ENCODE measurements around the gene WFDC8.

Gene WFDC8

GRCh38 chr20:45550765-45551164 lies 28.3 kb downstream of the WFDC8 start:
- no peak for DNase-seq (ENCODE audit: low read depth in 4 of 4, low spot score in 1 of 4)

- DNase-seq (ENCODE audit: low read depth in 4 of 4, low spot score in 1 of 4), result no peak
These were observed 30.7 kb downstream of the WFDC8 start for GRCh38 chr20:45548410-45548809.

- DNase-seq (ENCODE audit: low read depth in 4 of 4, low spot score in 1 of 4), result no peak
These were observed 31.8 kb downstream of the WFDC8 start, which contains the start of gene EPPIN for GRCh38 chr20:45547206-45547770. EPPIN (minus strand) TSS chr20:45547401; CDS start chr20:45547357, 44 bp downstream.

- no peak for DNase-seq (ENCODE audit: low read depth in 4 of 4, low spot score in 1 of 4)
These were observed 33.2 kb downstream of the WFDC8 start for GRCh38 chr20:45545754-45546453.

- no peak for DNase-seq (ENCODE audit: low read depth in 4 of 4, low spot score in 1 of 4)
These were observed 33.7 kb downstream of the WFDC8 start for GRCh38 chr20:45545351-45545750.

DNA sequence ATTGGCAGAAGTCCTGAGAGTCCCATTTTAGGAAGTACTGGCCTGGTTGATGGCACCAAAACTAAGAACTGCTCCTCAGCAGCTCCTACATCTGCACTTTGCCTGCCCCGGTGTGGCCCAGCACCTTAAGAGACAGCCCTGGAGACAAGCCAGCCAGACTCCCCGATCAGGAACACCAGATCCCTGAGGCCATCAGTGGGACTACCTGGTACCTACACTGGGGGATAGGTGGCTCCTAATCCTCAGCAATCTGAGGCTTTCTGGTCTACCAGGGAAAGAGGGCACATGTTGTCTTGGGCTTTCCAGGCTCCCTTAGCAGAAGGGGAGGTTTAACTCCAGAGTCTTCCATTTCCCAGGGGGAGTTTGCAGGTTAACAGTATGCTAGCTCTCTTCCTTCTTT lies 39.7 kb downstream of the WFDC8 start, which contains the start of gene WFDC6:
TSS of gene WFDC6 (minus strand) at position 101 of the 400 bp plus-strand sequence. CDS start at position 26, 75 bp downstream.
- no peak for DNase-seq (ENCODE audit: low read depth in 4 of 4, low spot score in 1 of 4)

DNA sequence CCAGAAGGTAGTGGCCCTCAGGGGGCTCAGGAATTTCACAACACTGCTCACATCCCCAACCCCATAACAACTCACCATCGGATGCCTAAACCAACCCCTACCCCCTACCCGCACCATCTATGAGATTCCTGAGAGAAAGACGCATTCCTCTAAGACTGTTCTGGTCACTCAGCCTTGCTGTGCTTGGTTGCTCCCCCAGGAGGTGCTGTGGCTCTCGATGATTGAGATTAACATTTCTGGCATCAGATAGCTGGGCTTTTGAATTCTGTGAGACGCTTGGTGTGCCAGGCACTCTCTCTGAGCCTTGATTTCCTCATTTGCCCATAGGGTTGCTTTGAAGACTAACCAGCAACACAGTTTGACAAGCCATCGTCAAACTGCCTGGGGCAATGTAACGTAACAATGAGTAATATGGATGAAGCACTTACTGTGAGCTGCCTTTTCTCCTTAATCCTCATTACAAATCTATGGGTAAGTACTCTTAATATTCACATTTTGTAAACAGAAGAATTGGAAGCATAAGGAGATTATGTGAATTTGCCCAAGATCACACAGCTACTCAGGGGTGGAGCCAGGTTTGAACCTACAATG lies 40.8 kb downstream of the WFDC8 start:
- DNase-seq (ENCODE audit: low read depth in 4 of 4, low spot score in 1 of 4), result no peak

- no peak for DNase-seq (ENCODE audit: low read depth in 4 of 4, low spot score in 1 of 4)
These were observed 51.8 kb downstream of the WFDC8 start for GRCh38 chr20:45527294-45527693.

DNA sequence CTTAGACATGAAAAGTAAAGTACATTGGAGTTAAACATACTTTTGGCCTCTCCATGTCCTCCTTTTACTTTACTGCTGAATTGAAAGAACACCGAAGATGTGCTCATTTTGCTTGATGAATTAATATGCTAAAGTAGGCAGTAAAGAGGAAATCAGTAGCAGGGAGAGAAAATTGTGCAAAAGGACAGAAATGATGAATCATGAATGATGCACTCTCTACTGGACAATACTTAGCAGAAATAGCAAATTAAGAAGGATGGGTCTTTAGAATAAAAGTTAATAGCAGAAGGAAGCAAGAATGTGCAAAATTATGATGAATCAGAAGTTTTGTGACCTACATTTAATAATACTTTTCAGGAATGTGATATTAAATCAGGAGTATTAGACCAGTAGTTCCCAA lies 55.3 kb downstream of the WFDC8 start:
- no peak for DNase-seq (ENCODE audit: low read depth in 4 of 4, low spot score in 1 of 4)

DNA sequence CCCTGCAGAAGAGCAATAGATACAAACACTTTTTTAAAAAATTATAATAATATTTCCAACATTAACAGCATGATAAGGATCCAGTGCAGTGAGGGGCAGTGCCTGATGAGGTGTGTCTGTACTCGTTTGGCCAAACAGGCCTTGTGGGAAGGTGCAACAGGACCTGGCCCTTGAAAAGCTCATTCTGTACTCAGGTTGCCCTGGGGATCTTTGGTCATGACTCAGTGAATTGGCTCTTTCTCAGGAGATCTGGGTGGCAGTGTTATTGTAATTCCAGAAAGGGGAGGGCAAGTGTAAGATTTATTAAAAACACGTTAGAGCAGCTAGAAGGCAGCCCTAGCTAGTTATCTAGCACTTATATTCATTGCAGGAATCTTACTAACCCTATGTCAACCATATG lies 60.8 kb downstream of the WFDC8 start:
- DNase-seq (ENCODE audit: low read depth in 4 of 4, low spot score in 1 of 4), result no peak

- DNase-seq (ENCODE audit: low read depth in 4 of 4, low spot score in 1 of 4), result no peak
These were observed 63.8 kb downstream of the WFDC8 start, which contains the start of gene SPINT3 for GRCh38 chr20:45515147-45515913. SPINT3 (minus strand) TSS chr20:45515622; CDS start chr20:45515608, 14 bp downstream.

GRCh38 chr20:45510242-45510862 lies 68.7 kb downstream of the WFDC8 start:
- DNase-seq (ENCODE audit: low read depth in 4 of 4, low spot score in 1 of 4), result no peak

GRCh38 chr20:45509091-45509490 lies 70.0 kb downstream of the WFDC8 start:
- no peak for DNase-seq (ENCODE audit: low read depth in 4 of 4, low spot score in 1 of 4)

- no peak for DNase-seq (ENCODE audit: low read depth in 4 of 4, low spot score in 1 of 4)
These were observed 70.8 kb downstream of the WFDC8 start for GRCh38 chr20:45508068-45508886.

DNA sequence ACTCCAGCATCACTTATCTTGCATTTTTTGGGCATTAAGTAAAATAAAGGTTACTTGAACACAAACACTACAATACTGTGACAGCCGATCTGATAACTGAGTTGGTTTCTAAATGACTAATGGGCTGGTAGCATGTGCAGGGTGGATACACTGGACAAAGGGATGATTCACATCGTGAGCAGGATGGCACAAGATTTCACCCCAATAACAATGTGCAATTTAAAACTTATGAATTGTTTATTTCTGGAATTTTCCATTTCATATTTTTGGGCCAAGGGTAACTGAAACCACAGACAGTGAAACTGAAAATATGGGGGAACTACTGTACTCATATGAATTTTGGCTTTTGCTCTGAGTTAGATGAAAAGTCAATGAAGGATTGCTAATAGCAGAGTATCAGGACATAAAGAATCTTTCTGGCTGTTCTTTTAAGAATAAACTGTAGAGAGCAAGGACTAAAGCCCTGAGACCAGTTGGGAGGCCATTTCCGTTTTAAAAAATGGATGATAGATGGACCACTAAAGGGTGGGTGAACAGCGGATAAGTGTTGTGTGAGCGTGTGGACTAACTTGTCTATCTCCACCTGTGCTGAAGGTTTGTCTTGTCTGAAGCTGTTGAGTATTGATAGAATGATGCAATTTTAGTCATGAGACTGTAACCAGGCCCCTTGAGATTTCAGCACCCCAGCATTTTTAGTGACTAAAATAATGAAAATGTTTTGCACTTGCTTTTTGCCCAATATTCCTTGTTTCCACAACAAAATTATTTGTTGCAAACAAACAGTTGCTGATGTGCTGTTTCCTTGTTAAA lies 71.9 kb downstream of the WFDC8 start:
- no peak for DNase-seq (ENCODE audit: low read depth in 4 of 4, low spot score in 1 of 4)

DNA sequence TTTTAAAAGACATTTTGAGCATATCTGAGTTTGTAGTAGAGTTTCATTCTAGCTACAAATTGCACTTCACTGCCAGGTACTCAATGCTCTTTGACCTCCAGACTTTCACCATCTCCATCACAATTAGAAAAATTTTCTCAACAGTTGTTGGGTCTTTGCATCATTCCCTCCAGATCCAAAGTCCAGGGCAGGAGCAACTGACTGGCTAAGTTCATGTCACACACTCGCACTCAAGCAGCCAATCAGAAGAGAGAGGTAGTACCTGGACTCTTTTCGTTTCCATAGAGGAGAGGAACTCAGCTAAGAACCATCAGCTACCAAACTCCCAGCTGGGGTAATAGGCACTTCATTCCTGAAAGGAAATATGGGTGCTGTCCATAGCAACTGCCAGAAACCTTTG lies 72.7 kb downstream of the WFDC8 start:
- no peak for DNase-seq (ENCODE audit: low read depth in 4 of 4, low spot score in 1 of 4)

DNA sequence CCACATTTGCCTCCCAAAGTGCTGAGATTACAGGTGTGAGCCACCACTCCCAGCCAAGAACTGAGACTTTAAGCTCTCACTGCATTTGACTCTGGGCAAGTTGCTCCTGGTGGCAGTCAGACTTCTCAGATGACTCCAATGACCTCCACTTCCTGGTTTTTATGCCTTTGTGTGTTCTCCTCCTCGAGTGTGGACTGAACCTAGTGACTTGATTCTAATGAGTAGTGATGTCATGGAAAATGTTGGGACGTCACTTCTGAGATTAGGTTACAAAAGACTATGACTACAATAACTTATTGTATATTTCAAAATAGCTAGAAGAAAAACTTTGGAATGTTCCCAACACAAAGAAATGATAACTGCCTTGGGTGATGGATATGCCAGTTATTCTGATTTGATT lies 75.7 kb downstream of the WFDC8 start:
- no peak for DNase-seq (ENCODE audit: low read depth in 4 of 4, low spot score in 1 of 4)

DNA sequence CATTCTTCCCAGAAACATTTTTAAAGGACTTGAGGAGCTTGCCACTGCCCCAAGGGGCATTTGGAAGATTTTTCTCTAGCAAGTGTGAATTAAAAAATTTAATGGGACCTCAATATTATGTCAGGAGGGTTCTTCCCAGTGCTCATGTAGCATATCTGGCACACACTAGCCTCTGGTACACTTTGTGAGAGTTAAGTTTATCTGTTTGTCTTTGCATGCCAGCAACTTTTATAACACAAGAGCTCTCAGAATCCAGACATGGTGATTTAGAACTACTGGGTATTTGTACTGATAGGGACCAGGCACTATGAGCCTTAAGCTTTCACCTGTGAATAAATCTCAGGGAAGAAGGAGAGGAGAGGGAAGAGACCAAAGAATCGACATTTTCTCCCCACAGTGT lies 76.5 kb downstream of the WFDC8 start:
- no peak for DNase-seq (ENCODE audit: low read depth in 4 of 4, low spot score in 1 of 4)

Measured in stimulated activated CD4-positive, alpha-beta T cell treated with anti-CD3 and anti-CD28 coated beads, Interleukin-1b, Interleukin-23, amount 100 ng/mL, for 24 hours (primary cell).